WTC11 (cell line): ENCODE results near the gene PACS1. TPM values are rescaled to one million over a fixed set of nuclear protein-coding genes. Genes with fewer than 3 reads are reported as not detected.

Source experiments
- ATAC-seq: fragments of 200-7000 bp; cut with Tn5 transposase; 2 replicates; pipeline ENCODE4 v1.10.0; 2021; ENCODE audit warnings: mild to moderate bottlenecking, moderate library complexity
- CTCF ChIA-PET: fragments of 300-600 bp; sonication (Branson Sonifier 250); formaldehyde crosslinking; loops from one replicate; lab custom pipeline; 2021; ENCODE audit warnings: antibody characterized with exemption; lab: Charles Lee
- POLR2A ChIA-PET: fragments of 350-600 bp; sonication (Branson Sonifier 250); formaldehyde crosslinking; loops from one replicate; lab custom pipeline; 2021; ENCODE audit warnings: antibody characterized with exemption; lab: Charles Lee
- DNase-seq: peaks from one replicate; pipeline ENCODE4 v3.0.0; 2021; ENCODE audit warnings: low spot score
- H3K27ac Mint-ChIP-seq: 2 replicates; pipeline ENCODE4 v1.8.0; 2021; ENCODE audit warnings: mixed read lengths
- H3K27me3 Mint-ChIP-seq: 2 replicates; pipeline ENCODE4 v1.8.0; 2021; ENCODE audit warnings: low read depth, mild to moderate bottlenecking, moderate library complexity, mixed read lengths
- H3K36me3 Mint-ChIP-seq: 2 replicates; pipeline ENCODE4 v1.8.0; 2021; ENCODE audit warnings: mixed read lengths
- H3K4me1 Mint-ChIP-seq: 2 replicates; pipeline ENCODE4 v1.8.0; 2022; ENCODE audit warnings: mixed read lengths
- H3K4me3 Mint-ChIP-seq: 2 replicates; pipeline ENCODE4 v1.8.0; 2021; ENCODE audit warnings: mild to moderate bottlenecking, moderate library complexity, mixed read lengths
- H3K9me3 Mint-ChIP-seq: 2 replicates; pipeline ENCODE4 v1.8.0; 2021; ENCODE audit warnings: mixed read lengths
- AR ChIP-seq: fragments of 250-450 bp; sonication (Bioruptor Pico); IDR thresholded peaks from 2 replicates; pipeline ENCODE4 v1.9.0; 2021; ENCODE audit warnings: mild to moderate bottlenecking
- ATF3 ChIP-seq: sonication (generic); formaldehyde crosslinking; conservative IDR thresholded peaks from 2 replicates; pipeline ENCODE4 v1.8.1; 2022; ENCODE audit warnings: mild to moderate bottlenecking, missing genetic modification reagents
- CREB1 ChIP-seq: sonication (generic); formaldehyde crosslinking; IDR thresholded peaks from 2 replicates; pipeline ENCODE4 v1.8.0; 2023; ENCODE audit warnings: mild to moderate bottlenecking, missing genetic modification reagents
- CTCF ChIP-seq: fragments of 200-600 bp; IDR thresholded peaks from 2 replicates; pipeline ENCODE4 v1.8.0; 2022; ENCODE audit warnings: antibody characterized with exemption
- E2F5 ChIP-seq: sonication (generic); formaldehyde crosslinking; IDR thresholded peaks from 2 replicates; pipeline ENCODE4 v1.8.1; 2022; ENCODE audit warnings: mild to moderate bottlenecking, moderate library complexity, missing genetic modification reagents
- ESRRA ChIP-seq: sonication (generic); formaldehyde crosslinking; IDR thresholded peaks from 2 replicates; pipeline ENCODE4 v1.8.1; 2022; ENCODE audit warnings: mild to moderate bottlenecking, missing genetic modification reagents, borderline replicate concordance
- FOXP1 ChIP-seq: sonication (generic); formaldehyde crosslinking; IDR thresholded peaks from 2 replicates; pipeline ENCODE4 v1.8.0; 2022; ENCODE audit warnings: missing genetic modification reagents, mild to moderate bottlenecking, moderate library complexity, borderline replicate concordance
- JUN ChIP-seq: sonication (generic); formaldehyde crosslinking; IDR thresholded peaks from 2 replicates; pipeline ENCODE4 v1.8.0; 2023; ENCODE audit warnings: mild to moderate bottlenecking, missing genetic modification reagents
- MLX ChIP-seq: sonication (generic); formaldehyde crosslinking; IDR thresholded peaks from 2 replicates; pipeline ENCODE4 v1.8.1; 2023; ENCODE audit warnings: mild to moderate bottlenecking, missing genetic modification reagents, moderate library complexity
- RELA ChIP-seq: sonication (generic); formaldehyde crosslinking; IDR thresholded peaks from 2 replicates; pipeline ENCODE4 v1.8.1; 2022; ENCODE audit warnings: missing genetic modification reagents, mild to moderate bottlenecking, borderline replicate concordance
- SOX15 ChIP-seq: fragments of 250-450 bp; sonication (Bioruptor Pico); IDR thresholded peaks from 2 replicates; pipeline ENCODE4 v1.9.0; 2021; ENCODE audit warnings: mild to moderate bottlenecking
- SP1 ChIP-seq: sonication (generic); formaldehyde crosslinking; conservative IDR thresholded peaks from 2 replicates; pipeline ENCODE4 v1.8.1; 2022; ENCODE audit warnings: missing genetic modification reagents
- TEAD1 ChIP-seq: sonication (generic); formaldehyde crosslinking; IDR thresholded peaks from 2 replicates; pipeline ENCODE4 v1.8.0; 2022; ENCODE audit warnings: mild to moderate bottlenecking, missing genetic modification reagents
- USF2 ChIP-seq: sonication (generic); formaldehyde crosslinking; IDR thresholded peaks from 2 replicates; pipeline ENCODE4 v1.8.1; 2023; ENCODE audit warnings: mild to moderate bottlenecking, missing genetic modification reagents, moderate library complexity
- ZBTB21 ChIP-seq: sonication (generic); formaldehyde crosslinking; IDR thresholded peaks from 2 replicates; pipeline ENCODE4 v1.8.1; 2023; ENCODE audit warnings: mild to moderate bottlenecking, missing genetic modification reagents, borderline replicate concordance
- ZNF121 ChIP-seq: sonication (generic); formaldehyde crosslinking; IDR thresholded peaks from 2 replicates; pipeline ENCODE4 v1.8.0; 2023; ENCODE audit warnings: missing genetic modification reagents
- ZNF138 ChIP-seq: sonication (generic); formaldehyde crosslinking; conservative IDR thresholded peaks from 2 replicates; pipeline ENCODE4 v1.8.1; 2022; ENCODE audit warnings: mild to moderate bottlenecking, moderate library complexity, missing genetic modification reagents
- ZNF232 ChIP-seq: sonication (generic); formaldehyde crosslinking; IDR thresholded peaks from 2 replicates; pipeline ENCODE4 v1.8.0; 2022; ENCODE audit warnings: mild to moderate bottlenecking, missing genetic modification reagents
- ZNF281 ChIP-seq: sonication (generic); formaldehyde crosslinking; IDR thresholded peaks from 2 replicates; pipeline ENCODE4 v1.8.0; 2023; ENCODE audit warnings: mild to moderate bottlenecking, missing genetic modification reagents
- total RNA-seq: library from RNA; stranded (reverse); gene quantifications from 3 replicates; pipeline ENCODE4 v1.2.3, GENCODE V29; 2021

Gene PACS1
- total RNA-seq, 1 experiment from 2014 or later, result 34.8 TPM

GRCh38 chr11:66247295-66247694, 177.2 kb downstream of the PACS1 start (continued):
- TF ChIP-seq TEAD1 (CRISPR knock-in tag), result no peak
- TF ChIP-seq FOXP1 (CRISPR knock-in tag), result no peak
- TF ChIP-seq ZNF232 (CRISPR knock-in tag), result no peak
- TF ChIP-seq, all 79 proteins: peak for 0

- Mint-ChIP-seq H3K4me3 (no peak overlapping the region), H3K4me1 (no peaks in the 10 kb centered on the region), H3K9me3 (no peaks in the 10 kb centered on the region), H3K27ac (no peak overlapping the region), H3K36me3 (no peaks in the 10 kb centered on the region), H3K27me3 (no peaks in the 10 kb centered on the region; the same call in 1 of the 2 replicates)
- no peak for ATAC-seq
- CTCF ChIA-PET, result interaction anchor here (1.3 kb wide), 2 partner anchors 17 to 25 kb away, joined by 4 to 5 read pairs; no protein-coding TSS in a partner anchor
- no peak for TF ChIP-seq ZNF281 (CRISPR knock-in tag)
- TF ChIP-seq USF2, result no peak
- no peak for TF ChIP-seq ZNF232 (CRISPR knock-in tag)
- no peak for TF ChIP-seq SP1
- POLR2A ChIA-PET, result no interaction called here
- DNase-seq, result no peak
These were observed 177.7 kb downstream of the PACS1 start for GRCh38 chr11:66247801-66248200.

GRCh38 chr11:66248903-66249302, 178.8 kb downstream of the PACS1 start:
- no peaks in the 10 kb centered on the region; the same call in none of the 2 replicates for H3K27me3 Mint-ChIP-seq
- H3K27ac Mint-ChIP-seq, result no peak overlapping the region
- peaks cover 3% of the 10 kb centered on the region; the same call in 1 of the 2 replicates for H3K4me1 Mint-ChIP-seq
- DNase-seq, result no peak
- H3K9me3 Mint-ChIP-seq, result no peaks in the 10 kb centered on the region
- ChIA-PET POLR2A (no interaction called here), CTCF (no interaction called here)
- H3K4me3 Mint-ChIP-seq, result no peak overlapping the region
- no peaks in the 10 kb centered on the region for H3K36me3 Mint-ChIP-seq
- no peak for ATAC-seq
- TF ChIP-seq E2F5 (CRISPR knock-in tag) (no peak), ZNF138 (CRISPR knock-in tag) (no peak), MLX (no peak), ZNF121 (CRISPR knock-in tag) (no peak), RELA (CRISPR knock-in tag) (no peak), ATF3 (CRISPR knock-in tag) (no peak), CREB1 (CRISPR knock-in tag) (no peak), CTCF (no peak), JUN (CRISPR knock-in tag) (no peak), ZBTB21 (CRISPR knock-in tag) (no peak), AR (CRISPR knock-in tag) (no peak), SOX15 (CRISPR knock-in tag) (no peak), ESRRA (no peak)
